GM18867 (cell line): Measurements from ENCODE around the gene FASLG.
"Not testable (repeated sequence)": the region's sequence is repeated elsewhere in the genome, so short reads cannot be mapped to it uniquely, and the experiment has no call there.

Experiments
- ATAC-seq: cut with Tn5 transposase; IDR thresholded peaks from one replicate; pipeline ENCODE4 v1.9.1; 2021; ENCODE audit warnings: mild to moderate bottlenecking, moderate library complexity; ENCODE audit not compliant: unreplicated experiment

Gene FASLG

GRCh38 chr1:172680244-172680643 lies 21.3 kb downstream of the FASLG start:
- no peak for ATAC-seq

DNA sequence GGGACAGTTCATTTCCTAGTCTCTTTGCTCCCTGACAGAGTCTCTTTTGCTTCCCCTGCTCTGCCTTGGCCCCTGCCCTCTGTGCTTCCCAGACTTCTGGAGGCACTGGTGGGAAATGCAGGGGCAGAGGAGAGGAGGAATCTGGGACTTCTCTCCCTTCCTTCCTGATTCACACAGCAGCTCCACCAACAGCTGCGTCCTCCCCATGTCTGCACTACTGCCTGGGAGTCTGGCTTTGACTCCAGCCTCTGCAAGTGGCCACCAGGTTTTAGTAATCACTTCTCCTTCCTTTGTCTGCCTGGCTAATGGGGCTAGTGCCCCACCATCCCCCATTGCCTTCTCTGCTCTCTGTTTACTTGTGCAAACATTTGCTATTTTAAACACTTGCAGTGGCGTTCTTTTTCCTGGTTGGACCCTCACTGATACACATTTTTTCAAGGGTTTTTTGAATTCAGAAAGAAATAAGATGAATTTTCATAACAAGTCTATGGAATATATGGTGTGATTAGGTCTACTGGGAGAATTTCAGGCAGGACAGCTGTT lies 21.9 kb downstream of the FASLG start:
- no peak for ATAC-seq

DNA sequence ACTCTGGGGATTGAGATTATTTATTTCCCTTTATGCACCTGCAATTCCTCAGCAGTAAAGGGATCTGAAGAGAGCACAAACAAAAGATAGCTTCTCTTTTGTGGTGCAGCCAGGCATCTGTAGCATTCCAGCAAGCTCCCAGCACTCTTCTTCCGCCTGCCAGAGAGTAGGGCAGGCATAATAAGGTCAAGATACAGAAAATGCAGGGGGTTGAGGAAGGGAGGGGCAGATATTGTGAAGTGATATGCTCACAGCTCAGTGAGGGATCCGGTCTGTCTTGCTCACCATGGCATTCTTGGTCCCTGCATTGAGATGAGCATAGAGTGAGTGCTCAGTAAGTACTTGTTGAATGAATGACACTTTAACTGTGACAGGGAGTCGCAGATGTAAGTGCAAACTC lies 23.9 kb downstream of the FASLG start:
- ATAC-seq = no peak

DNA sequence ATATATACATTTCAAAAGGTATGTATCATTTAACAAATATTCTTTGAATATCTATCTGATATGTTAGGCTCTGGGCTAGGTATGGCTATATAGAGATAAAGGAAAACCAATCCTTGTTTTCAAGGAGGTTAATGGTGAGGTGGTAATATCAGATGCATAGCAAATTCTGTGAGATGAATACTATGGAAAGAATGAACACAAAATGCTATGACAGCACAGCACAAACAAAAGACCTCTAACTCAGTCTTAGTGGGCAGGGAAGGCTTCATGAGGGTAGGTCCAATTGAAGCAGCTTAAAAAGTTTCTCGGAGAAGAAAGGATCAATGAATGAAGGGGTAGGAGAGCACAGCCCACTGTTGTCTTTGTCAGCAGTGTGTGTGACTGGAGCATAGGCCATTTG lies 27.2 kb downstream of the FASLG start:
- no peak for ATAC-seq

DNA sequence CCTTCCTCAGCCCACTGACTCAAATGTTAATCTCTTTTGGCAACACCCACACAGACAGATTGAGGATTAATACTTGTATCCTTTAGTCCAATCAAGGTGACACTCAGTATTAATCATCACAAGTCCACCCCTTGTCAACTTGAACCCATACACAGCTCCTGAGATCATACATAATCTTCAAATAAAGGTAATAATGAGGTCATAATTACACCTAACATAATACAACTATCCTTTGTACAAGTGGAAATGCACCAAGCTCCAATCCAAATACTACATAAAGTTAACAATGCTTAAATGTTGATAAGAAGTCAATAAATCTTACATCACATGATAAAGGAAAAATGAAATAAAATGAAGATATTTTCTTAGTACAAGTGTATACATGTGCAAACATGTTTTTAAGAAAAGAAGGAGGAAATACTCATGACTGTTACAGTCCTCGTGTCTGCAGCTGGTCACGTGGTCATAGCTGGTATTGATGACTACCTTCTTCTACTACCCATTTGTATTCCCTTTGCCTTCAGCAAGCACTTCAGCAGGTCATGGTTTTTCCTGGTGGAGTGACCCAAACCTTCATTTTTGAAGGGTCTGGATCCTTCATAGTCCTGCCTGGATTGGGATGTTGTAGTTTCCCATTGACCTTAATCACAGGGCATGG lies 29.7 kb downstream of the FASLG start:
- not testable (repeated sequence) for ATAC-seq

- ATAC-seq = not testable (repeated sequence)
Observed at GRCh38 chr1:172690925-172691324, 32.0 kb downstream of the FASLG start.

GRCh38 chr1:172697534-172698002 lies 38.7 kb downstream of the FASLG start:
- ATAC-seq = no peak

GRCh38 chr1:172698224-172698623 lies 39.3 kb downstream of the FASLG start:
- ATAC-seq = no peak

DNA sequence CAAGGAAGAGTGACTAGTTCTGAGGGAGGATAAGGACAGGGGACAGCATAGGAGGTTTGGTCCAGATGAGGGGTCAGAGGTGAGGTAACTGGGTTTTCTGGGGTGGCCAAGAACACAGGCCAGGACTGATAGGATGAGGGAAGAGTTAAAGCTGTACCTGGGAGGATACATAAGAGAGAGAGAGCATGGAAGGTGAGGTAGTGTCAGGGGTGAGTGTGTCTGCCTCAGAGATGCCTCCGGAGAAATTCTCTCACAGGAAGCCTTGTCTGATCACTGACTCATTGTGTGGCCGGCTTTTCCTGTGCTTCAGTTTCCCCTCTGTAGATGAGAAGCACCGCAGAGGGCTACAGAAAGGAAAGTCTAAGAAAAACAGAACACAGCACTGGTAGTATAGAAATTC lies 40.2 kb downstream of the FASLG start:
- peak; percentile 84 for ATAC-seq

DNA sequence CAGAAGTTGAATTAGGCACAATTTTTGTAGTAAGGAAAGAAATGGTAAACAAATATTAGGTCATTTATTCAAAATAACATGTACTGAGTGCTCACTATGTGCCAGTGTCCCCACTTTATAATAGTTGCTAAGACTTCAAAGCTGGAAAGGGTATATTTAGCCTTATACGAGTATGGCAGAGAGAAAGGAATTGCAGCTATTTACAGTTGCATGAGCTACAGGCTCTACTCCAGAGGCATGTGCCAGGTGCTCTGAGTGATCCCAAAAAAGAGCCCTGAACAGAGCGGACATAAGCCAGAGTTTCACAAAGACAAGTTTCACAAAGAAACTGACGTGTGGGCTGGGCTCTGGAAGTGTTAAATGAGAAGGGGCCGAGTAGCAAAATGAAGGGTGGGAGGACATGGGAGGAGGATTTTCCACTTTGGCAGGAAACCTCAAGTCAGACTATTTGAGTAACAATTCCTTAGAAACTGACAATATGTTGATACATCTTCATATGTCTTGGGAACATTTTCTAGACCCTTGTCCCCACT lies 40.9 kb downstream of the FASLG start:
- no peak for ATAC-seq

DNA sequence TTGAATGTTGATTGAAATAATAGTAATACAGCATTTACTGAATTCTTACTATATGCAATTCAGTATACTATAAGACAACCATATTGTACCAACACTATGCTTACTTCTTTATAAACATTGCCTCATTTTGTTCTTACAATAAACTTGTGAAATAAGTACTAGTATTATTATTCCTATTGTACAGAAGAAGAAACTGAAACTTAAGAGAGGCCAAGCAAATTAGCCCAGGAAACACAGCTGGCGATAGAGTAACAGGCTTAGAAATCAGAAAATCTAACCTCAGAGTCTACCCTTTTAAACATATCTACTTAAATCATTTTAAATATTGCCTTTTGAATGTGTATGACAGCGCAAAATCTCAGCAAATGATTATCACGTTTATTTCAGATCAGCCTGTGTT lies 41.7 kb downstream of the FASLG start:
- ATAC-seq = no peak

DNA sequence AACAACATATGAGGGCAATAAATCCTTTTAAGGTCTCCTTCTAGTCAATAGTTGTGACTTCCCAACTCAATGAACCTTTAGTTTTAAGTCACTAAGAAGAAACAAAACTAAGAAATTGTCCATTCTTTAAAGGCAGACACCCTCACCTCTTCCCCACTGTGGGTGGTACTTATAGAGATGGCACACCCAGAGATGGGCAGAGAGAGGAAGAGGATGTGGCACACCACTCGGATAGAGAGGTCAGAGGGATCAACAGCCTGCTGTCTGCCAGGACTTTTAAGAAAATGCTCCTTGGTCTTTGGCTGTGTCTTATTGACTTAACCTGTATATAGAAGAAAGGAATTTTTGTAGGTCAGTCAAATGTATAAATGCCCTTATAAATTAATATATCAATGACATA lies 45.1 kb downstream of the FASLG start:
- ATAC-seq = no peak

GRCh38 chr1:172704420-172705210 lies 45.7 kb downstream of the FASLG start:
- no peak for ATAC-seq

DNA sequence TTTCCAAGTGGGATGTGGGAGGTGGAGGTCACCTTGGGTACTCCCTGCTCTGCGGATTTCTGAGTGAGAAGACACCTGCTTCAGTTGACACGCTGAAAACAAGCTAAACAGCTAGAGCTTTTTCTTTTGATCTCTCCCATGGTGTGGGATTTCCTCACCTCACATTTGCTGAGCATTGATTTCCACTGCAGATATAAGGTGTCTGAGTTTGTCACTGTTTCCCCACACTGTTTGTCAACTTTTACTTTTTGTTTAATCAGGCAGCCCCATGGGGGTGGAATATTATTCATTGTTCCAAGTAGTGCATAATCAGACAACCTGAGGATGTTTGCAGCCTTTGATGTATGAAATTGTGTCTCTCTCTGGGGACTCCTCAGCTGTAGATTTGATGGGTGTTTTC lies 49.5 kb downstream of the FASLG start:
- no peak for ATAC-seq

GRCh38 chr1:172711558-172711957 lies 52.7 kb downstream of the FASLG start:
- no peak for ATAC-seq

DNA sequence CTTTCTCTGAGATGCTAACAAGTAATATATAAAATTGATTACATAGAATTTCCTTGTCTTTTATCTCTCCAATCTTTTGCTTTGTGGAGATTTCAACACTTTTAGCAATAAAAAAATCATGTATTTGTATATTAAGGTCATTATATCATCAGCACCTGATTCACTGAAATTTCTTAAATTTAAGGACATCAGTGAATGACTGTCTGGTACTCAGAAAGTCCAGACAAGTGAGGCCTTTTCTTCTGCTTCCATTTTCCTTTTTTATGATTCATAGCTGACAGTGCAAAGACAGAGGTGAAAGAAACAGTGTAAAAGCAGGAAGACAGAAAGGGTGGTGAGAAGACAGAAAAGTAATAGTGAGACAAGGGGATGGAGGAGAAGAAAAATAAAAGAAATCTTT lies 54.6 kb downstream of the FASLG start:
- ATAC-seq = no peak
